Anterior cingulate cortex (tissue), 58 donors: ENCODE measurements around the gene SLC8A1.

Source experiments
- DNase-seq, 58 donors: peaks; one replicate each; lab custom pipeline; 2025; lab: John Stamatoyannopoulos, UW

The SLC8A1 gene

DNA sequence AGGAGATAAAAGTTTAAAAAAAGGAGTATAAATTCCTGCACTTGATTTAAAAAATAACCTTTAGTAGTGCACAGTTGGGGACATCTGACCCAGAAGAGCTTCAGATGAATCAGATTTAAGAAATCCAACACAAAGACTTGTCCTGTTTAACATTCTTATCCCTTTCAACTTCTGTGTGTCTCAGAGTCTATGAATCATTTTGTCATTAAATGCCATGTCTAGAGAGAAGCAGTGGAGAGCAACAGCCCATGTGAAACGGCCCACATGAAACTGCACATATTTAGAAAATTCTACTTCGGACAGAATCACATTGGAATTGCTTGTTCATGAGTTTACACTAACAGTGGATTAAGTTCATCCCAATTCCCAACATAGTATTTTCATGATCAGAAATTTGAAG, 278.6 kb downstream of the SLC8A1 start:
- no peak for DNase-seq

DNA sequence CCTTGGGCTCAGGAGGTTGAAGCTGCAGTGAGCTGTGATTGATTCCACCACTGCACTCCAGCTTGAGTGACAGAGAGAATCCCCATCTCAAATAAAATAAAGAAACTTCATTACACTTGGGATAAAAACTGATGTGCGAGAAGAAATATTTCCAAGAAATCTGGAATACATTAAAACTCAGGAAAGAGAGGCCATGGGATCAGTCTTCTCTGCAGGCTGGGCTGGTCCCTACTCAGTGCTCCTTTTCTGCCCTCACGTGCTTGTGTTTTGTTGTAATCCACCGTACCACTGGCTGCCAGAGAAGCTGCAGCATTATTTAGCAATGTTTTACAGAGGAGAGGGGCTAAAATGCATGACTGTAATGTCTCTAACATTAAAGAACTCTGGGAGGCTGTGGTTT, 282.0 kb downstream of the SLC8A1 start:
- no peak for DNase-seq

GRCh38 chr2:40169430-40169829, 282.5 kb downstream of the SLC8A1 start:
- DNase-seq = no peak

DNA sequence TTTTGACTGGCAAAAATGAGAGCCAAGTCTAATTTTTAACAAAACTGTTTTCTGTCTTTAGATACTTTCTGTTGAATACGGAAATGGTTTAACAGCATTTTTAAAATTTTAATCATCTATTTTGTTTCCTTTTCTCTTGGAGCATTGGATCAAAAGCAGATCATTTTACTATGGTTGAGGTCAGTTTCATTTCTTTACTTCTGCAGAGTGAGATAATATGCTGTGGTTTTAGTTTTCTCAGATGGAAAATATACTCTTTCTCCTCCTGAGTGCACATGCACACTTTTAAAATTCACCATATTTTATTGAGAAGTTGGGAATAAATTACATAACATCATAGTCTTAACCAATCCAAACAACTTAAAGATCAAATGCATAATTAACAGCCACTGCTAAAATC, 283.3 kb downstream of the SLC8A1 start:
- no peak for DNase-seq

GRCh38 chr2:40168032-40168431, 283.9 kb downstream of the SLC8A1 start:
- no peak for DNase-seq

GRCh38 chr2:40166006-40166405, 285.9 kb downstream of the SLC8A1 start:
- DNase-seq = no peak

DNA sequence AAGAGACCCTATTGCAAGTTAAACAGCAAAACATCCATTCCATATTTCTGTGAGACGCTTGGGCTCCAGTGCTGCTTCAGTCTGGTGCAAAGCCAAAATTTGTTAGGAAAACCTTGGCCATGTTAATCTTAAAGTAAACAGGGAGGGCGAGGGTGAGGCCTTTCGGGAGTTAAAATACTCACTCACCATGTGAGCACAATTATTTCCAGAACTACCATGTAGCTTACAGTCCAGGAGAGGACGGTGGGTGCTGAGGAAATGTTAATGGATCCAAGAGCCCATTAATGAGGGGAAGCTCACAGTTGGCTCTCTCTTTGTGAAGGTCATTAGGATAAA, 286.4 kb downstream of the SLC8A1 start:
- DNase-seq = no peak

- DNase-seq = no peak
These were observed 287.0 kb downstream of the SLC8A1 start for GRCh38 chr2:40164736-40165508.

GRCh38 chr2:40161986-40162385, 289.9 kb downstream of the SLC8A1 start:
- no peak for DNase-seq

- peak in 1 of 58 donors; percentile 3 for DNase-seq
These were observed 291.1 kb downstream of the SLC8A1 start for GRCh38 chr2:40160751-40161218.

- DNase-seq = no peak
These were observed 292.6 kb downstream of the SLC8A1 start for GRCh38 chr2:40159333-40159732.

- DNase-seq = no peak
These were observed 293.1 kb downstream of the SLC8A1 start for GRCh38 chr2:40158781-40159180.

DNA sequence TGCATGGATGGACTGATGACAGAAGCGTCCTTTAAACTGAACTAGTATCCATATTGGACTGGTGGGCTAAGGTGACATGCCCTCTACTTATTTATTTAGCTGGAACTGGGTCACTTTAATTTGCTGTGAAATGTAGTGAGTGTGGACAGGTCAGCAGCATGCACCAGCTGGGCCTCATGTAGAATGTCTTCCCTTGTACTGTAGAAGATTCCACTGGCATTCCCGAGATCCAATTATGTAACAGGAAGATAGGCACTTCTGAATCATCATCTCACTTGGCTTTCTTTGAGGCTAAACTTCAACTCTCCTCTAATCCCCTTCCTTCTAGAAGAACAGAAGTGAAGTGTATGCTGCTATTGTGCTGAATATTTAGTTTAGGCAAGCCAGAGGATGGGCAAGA, 296.2 kb downstream of the SLC8A1 start:
- no peak for DNase-seq

- peak in 30 of 58 donors; percentile 0 to 63 (median 8) for DNase-seq
These were observed 301.6 kb downstream of the SLC8A1 start for GRCh38 chr2:40150266-40150665.

DNA sequence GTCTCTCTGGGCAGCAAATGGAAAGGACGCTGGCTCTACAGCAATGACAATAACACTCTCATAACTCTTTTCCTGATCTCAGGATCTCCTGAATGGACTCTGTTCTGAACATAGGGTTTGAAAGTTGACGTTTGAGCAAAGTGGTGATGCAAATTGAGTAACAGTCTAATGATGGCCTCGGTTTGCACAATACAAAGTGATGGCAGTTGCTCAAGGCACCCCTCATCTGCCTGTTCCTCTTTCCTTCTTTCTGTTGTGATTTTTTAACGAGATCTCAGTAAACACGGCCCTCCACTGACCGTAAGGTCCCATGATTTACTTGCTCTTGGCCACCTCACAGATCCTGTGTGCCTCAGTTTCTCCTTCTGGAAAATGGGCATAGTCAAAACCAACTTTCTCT, 303.6 kb downstream of the SLC8A1 start:
- DNase-seq = no peak

DNA sequence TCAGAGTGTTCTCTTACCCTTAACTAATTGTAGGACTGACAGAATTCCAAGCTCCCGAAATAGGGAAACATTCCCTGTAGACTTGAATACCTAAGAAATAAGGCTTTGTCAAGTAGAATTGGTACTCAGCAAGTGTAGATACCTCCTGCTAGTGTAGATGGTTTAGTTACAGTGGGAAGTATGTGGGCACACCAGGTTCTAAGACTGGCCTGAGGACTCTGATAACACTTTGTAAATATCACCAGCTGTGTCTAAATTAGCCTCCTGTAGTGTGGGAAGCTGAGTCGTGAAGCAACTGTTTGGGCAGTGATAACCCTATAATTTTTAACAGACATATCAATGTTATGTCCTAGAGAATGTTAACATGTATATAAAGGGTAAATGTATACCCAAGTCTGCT, 304.5 kb downstream of the SLC8A1 start:
- no peak for DNase-seq

GRCh38 chr2:40144022-40144421, 307.9 kb downstream of the SLC8A1 start:
- no peak for DNase-seq

- no peak for DNase-seq
These were observed 313.6 kb downstream of the SLC8A1 start for GRCh38 chr2:40138314-40138713.

DNA sequence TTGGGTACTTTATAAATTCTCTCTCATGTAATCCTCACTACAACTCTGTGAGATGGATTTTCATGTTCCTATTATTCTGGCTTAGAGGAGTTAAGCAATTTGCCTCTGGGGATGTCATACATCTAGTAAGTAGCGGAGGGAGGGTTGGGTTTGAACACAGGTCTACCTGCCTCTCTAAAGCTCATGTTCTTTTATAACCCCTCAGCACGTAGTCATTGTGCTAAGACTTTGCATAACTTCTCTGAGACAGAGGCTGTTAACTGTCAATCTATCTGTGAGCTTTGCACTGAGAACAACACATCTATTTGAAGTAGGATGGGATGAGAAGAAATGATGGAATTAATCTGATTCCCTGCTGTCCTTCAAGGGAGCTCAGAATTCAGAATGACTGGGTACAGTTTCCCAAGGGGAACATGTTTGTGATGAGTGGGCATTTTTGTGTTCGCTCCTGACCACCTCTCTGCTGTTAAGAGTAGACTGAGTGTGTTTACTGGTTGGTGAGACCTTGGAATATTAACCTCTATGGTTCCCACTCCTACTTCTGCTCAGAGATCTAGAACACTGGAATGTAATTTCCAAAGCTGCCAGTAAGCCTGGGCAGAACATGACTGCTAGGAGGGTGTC, 320.7 kb downstream of the SLC8A1 start:
- DNase-seq = no peak

DNA sequence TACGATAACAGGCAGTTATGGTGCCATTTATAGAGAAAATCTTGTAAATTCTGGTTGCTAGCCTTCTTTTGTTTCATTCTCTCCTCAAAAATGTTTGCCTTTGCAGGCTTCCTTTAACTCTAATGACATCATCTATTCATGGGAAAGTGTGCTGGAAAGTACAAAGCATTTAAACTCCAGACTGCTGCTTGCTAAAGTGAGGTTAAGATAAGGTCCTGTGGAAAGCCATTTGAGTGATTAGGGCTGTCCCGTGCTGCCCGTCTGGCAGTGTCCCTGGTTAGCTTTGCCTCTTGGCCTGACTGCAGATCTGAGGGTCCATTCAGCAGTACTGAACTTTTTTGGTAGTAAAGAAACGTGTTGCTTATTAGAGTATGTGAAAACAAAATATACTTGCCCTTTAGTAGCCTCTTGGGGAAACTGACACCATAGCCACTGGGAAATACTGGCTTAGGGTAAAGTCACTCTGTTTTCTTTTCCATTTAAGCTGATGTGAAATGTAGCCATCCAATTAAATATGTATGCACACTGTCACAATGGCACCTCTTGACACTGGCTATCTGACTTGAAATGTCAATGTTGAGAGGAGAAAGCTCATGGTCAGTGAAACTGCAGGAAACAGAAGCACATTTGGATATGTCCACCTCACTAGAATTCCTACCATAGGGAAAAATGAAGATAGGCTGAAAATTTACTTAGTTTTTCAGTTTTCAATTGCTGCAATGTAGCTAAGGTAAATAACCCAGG, 321.5 kb downstream of the SLC8A1 start:
- DNase-seq = no peak

DNA sequence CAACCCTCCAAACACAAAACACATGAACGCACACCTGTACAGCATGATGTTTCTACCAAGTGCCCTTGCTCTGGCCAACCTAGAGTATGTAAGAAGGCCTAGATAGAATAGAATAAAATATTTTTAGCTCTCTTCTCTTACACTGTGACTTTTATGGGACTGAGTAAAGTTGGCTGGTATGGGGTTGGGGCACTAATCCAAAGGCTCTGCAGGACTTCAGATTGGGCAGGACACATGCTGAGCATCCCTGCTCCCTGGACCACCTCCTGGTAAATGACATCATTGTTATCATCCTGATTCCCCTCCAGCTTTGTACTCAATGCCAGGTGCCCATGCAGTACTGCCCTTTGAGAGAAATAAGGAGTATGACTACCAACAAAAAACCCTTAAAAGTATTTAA, 322.2 kb downstream of the SLC8A1 start:
- no peak for DNase-seq

GRCh38 chr2:40128796-40129195, 323.1 kb downstream of the SLC8A1 start:
- no peak for DNase-seq
